Stimulated activated CD4-positive, alpha-beta T cell treated with anti-CD3 and anti-CD28 coated beads, TNF-alpha, amount 100 ng/mL, for 1 hour (primary cell): Measurements from ENCODE around the gene AP2S1.
"Not testable (repeated sequence)": the region's sequence is repeated elsewhere in the genome, so short reads cannot be mapped to it uniquely, and the experiment has no call there.

Experiments
- DNase-seq, 3 donors: peaks; one replicate each; pipeline ENCODE4 v3.0.0-alpha.2; 2020; ENCODE audit warnings: low read depth in 3 of 3, low spot score in 1 of 3

Gene AP2S1

GRCh38 chr19:46868025-46868802, 17.6 kb upstream of the AP2S1 start:
- no peak for DNase-seq

DNA sequence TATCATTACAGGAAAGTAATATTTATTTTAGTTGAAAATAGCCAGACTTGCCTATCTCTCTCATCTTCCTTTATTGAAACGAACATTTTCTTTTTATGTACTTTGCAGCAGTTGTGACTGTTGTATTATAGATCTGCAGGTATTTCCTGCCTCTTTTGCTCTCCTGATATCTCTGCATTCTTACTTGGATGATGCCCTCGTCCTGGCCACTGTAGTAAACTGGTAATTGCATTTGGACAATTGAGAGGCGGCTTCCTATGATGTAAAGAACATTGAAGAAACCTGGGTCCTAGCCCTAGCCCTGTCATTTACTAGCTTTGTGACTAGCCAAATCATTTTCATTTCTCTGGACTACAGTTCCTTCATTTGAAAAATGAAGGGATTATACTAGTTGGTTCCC, 16.5 kb upstream of the AP2S1 start:
- no peak for DNase-seq

DNA sequence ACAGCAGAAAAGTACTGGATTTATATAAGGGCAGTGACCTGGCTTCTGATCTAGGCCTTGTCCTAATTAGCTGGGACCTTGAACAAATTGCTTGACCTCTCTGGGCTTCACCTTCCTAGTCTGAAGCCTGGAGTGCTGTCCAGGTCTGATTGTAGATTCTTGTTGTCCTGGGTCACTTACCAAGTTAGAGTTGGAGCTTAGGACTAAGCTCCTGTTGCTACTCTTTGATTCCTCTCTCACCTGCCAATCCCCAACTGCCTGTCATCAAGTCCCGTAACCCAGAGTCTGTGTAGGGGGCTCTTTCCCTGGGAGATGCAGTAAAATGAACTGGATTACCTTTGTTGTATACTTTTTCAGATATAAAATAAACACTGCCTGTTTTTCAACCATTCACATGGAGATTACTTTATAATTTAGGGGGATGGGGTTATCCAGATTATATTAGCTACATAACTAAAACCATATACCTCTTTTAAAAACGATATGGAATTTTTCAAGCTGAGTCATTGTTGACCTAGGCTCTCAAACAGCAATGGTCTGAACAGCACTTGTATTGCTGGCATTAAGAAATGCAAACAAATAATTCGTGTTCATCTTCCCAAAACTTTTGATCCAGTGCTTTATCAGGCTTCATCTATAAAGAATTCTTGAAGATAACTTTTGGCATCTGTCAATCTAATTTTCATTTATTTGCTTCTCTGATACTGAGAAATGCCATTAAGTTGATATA, 15.9 kb upstream of the AP2S1 start:
- DNase-seq: no peak

DNA sequence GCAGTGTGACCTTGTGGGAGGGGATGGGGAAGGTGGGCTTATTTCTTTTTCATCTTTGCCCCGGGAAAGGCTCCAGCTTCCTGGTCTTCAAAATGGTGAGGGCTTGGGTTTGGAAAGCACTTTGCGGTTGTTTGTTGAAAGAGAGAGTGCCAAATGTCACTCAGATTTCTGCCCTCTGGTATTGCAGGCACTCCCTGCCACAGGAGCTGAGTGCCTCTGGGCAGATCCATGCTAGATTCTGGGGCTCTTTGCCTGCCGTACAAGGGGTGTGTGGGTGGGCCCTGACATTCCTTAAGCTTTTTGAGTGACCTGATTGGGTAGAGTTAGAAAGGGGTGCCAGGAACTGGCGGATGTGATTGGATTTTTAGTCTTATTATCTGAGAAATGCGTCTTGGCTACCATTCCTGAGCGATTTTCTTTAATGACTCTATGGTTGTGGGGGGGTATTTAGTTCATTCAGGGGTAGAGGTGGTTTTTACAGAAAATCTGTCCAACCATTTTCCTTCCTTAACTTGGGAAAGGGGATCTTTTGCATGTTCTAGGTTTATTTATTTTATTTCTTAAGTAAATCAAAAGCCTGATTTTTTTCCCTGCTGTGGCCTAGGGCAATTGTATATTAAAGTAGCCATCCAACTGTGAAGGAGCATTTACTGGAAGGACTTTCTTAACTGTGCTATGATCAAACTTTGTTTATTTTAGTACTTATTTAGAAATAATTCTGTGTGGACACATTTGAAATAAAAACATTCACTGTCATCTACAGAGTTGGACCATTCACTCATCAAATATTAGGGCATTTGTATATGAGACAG, 13.4 kb upstream of the AP2S1 start:
- no peak for DNase-seq

GRCh38 chr19:46862974-46863632, 12.5 kb upstream of the AP2S1 start:
- no peak for DNase-seq

DNA sequence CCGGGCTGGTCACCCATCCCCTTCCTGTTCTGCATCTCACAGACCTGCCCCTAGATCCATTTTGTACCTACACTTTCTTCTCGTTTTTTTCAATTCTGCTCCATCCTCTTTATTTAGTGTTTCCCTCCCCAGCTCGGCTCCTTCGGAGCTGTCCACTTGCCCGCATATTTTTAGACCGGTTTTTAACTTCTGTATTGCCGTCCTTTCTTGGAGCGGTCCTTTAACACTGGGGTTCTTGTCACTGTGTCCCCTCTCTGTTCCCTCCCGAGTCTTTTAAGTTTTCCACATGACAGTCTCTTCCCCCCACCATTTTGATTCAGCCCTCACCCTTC, 11.8 kb upstream of the AP2S1 start:
- no peak for DNase-seq

GRCh38 chr19:46861691-46862502, 11.3 kb upstream of the AP2S1 start:
- DNase-seq: no peak

GRCh38 chr19:46860846-46861690, 10.4 kb upstream of the AP2S1 start, which contains the start of gene ARHGAP35:
ARHGAP35 (plus strand) TSS chr19:46860997; CDS start chr19:46918676, 57,679 bp downstream.
- DNase-seq: peak in 2 of 3 donors; percentile 60 to 66

- peak; percentile 75 to 89 (median 84) for DNase-seq
Observed at GRCh38 chr19:46860125-46860845, 9.6 kb upstream of the AP2S1 start.

DNA sequence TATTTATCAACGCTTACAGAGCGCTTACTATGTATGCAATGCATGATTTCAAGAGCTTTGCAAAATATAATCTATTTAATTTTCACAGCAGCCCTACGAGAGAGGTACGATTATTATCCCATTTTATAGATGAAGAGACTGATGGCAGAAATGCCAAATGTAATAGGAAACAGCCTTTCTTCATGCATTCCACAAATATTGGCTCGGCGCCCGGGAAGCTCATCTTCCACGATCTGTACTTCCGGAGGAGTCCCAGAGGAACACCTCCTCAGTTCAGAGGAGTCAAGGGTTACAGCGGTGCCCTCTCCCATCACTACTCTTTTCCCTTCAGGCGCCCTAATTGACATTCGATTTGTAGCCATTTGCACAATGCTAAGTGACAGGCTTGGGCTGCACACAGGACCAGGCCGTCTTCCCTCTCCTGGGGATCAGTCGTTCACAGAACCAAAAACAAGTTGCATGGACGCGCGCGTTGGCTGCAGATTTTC, 9.0 kb upstream of the AP2S1 start:
- no peak for DNase-seq

- peak; percentile 76 to 80 (median 79) for DNase-seq
Observed at GRCh38 chr19:46856062-46857022, 5.7 kb upstream of the AP2S1 start.

GRCh38 chr19:46854698-46855097, 4.1 kb upstream of the AP2S1 start:
- DNase-seq: not testable (repeated sequence)

DNA sequence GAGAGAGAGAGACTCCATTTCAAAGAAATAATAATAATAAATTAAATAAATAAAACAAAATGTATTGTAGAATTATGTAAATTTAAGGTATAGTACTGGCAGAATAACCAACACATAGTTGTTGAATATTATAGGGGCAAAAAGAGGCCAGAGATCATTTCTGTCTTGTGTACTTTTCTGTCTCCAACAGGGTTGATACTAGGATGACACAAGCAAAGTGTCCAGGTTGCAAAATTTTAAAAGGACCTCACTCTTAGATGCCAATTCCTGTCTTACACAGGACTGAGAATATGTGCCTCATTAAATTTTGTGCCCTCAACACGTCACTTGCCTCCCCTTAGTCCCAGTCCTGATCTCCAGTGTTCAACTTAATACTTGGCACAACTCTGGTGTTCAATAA, 2.2 kb upstream of the AP2S1 start:
- no peak for DNase-seq

GRCh38 chr19:46849610-46850009, 1.0 kb downstream of the AP2S1 start:
- DNase-seq: no peak

DNA sequence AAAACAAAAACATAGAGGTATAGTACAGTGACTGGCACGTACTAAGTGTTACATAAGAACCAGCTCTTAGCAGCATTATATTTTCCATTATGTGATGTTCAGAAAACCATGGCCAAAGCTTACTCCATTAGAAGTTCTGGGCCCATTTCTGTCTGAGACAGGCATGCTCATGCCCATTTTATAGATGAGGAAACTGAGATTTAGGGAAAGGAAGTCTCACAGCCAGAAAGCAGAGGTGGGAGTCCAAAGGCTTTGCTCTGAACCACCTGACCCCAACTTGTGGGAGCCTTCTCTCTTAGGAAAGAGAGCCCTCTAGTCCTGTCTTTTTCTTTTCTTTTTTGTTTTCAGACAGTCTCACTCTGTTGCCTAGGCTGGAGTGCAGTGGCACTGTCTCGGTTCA, 2.3 kb downstream of the AP2S1 start:
- DNase-seq: no peak

GRCh38 chr19:46847528-46847927, 3.1 kb downstream of the AP2S1 start:
- no peak for DNase-seq

GRCh38 chr19:46845959-46846459, 4.6 kb downstream of the AP2S1 start:
- no peak for DNase-seq
